CD4-positive, alpha-beta T cell treated with Interleukin-15 for 1 hour (primary cell): ENCODE data around the gene USP1.
A peak's percentile ranks its signal among the peaks of the same experiment; 100 is the strongest.

Source experiments
- DNase-seq: peaks from one replicate; pipeline ENCODE4 v3.0.0-alpha.2; 2020

The USP1 gene

DNA sequence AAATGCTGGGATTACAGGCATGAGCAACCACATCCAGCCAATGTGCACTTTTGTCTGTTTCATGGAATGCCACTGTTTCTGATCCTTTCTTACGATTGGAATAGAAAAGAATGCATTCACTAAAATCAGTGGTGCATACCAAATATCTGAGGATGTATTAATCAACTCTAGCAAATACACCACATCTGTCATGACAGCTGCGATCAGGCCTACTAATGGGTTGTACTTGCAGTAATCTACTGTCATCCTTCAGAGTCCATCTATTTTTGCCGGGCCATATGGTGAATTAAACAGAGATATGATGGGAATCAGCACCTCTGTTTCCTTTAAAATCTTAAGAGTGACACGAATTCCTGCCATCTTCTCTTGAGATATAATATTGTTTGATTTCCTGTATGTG, 8.5 kb upstream of the USP1 start:
- no peak for DNase-seq

DNA sequence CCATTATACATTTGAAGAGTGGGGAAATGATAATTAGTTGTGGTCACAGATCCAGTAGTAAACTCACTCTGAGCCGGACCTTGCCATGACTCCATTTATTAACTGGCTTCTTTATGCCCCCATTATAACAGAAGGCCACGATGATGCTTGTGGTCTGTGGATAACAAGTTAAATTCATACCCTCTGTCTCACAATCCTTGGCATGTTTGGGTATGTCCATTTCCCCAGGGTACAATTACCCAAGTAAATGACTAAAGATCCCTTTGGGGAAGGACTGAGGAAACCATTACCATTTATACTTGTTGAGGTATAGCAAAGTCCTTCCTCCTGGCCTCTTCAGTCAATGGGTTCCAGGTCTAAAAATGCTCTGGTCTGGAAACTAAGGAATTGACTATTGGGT, 7.3 kb upstream of the USP1 start:
- no peak for DNase-seq

DNA sequence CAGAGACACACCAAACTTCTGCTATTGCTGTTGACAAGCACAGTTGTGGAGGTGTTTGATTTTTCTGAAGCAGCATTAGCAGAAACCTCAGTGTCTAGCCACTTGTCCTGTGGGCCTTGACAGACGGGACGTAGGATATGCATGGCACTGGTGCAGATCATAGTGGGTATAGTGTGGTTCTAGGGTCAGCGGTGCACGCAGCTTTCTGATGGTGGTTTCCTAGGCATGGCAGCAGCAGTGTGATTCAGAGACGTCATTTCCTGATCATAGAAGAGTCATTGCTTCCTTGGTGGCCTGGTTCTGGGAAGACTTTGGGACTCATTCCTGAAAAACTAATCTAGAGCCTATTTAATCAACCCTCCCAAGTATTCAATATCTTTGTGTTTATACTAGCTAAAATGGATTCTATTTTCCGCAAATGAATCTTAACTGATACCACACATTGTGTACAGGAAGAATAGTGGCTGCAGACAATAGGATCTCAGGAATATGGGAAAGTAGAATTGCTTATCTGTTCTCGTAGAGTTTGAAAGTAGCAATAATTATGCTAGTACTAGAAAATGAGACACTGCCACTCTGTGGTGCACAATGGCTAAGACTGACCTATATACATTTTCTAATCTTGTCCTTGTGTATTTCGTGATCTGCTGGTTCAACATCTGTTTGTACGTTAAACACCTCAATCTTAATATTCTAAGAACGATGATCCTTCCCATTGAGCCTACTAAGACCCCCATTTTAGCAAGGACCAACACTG, 2.8 kb upstream of the USP1 start:
- DNase-seq, result no peak

DNA sequence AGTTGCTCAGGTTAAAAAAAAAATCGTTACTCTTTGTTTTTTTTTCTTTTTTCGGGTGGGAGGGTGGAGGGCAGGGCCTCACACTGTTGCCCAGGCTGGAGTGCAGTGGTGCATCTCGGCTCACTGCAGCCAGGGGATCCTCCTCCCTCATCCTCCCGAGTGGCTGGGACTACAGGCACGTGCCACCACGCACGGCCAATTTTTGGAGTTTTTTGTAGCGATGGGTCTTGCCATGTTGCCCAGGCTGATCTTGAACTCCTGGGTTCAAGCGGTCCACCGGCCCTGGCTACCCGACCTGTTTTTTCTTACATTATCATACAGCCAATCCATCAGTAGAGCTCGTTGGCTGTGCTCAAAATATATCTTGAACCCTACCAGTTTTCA, 2.2 kb upstream of the USP1 start:
- no peak for DNase-seq

GRCh38 chr1:62435231-62436038, 1.4 kb upstream of the USP1 start:
- DNase-seq, result no peak

- DNase-seq, result no peak
These were observed 797 bp upstream of the USP1 start for GRCh38 chr1:62436039-62436465.

GRCh38 chr1:62437273-62437940, 558 bp downstream of the USP1 start:
- DNase-seq, result peak; percentile 28

DNA sequence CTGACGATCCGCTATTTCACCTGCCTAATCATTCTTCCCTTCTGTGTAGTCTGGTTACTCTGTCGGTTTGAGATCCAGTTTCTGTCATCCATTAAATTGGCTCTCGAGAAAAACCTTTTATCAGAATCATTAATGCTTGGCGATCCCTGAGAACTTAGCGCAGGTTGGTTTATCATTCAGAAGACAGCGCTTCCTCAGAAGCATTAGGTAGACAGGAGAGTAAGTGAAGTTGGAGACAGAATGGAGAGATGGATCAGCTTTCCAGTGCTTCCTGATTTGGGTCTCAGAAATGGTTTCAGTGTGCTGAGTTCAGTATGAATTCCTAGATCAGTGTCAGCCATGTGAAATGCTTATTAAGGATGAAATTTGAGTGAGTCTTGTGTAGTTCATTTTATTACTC, 1.3 kb downstream of the USP1 start:
- DNase-seq, result no peak

DNA sequence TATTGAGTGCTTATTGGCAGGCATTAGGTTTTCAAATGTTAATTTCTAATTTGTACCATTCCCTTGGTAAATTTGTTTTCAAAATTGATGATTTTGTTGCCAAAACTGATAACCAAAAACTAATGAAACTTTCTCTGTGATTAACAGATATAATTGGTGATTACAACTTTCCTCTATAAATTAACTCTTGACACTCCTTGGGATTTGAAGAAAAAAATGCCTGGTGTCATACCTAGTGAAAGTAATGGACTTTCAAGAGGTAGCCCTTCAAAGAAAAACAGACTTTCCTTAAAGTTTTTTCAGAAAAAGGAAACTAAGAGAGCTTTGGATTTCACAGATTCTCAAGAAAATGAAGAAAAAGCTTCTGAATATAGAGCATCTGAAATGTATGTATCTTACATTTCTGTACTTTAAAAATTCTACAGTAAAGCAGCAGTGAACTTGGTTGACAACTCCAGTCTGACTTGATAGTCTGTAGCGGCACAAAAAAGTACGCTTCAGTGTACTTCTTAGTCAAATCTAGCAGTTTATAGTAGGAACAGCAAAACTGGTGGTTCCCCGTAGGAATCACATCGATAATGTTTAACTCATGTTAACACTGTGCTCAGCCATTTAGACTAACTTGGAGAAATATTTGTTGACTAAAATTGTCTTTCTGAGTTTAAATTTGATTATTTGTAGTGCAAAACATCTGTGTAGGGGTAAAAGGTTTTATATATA, 3.0 kb downstream of the USP1 start:
- DNase-seq, result no peak

GRCh38 chr1:62444701-62445100, 7.9 kb downstream of the USP1 start:
- no peak for DNase-seq

DNA sequence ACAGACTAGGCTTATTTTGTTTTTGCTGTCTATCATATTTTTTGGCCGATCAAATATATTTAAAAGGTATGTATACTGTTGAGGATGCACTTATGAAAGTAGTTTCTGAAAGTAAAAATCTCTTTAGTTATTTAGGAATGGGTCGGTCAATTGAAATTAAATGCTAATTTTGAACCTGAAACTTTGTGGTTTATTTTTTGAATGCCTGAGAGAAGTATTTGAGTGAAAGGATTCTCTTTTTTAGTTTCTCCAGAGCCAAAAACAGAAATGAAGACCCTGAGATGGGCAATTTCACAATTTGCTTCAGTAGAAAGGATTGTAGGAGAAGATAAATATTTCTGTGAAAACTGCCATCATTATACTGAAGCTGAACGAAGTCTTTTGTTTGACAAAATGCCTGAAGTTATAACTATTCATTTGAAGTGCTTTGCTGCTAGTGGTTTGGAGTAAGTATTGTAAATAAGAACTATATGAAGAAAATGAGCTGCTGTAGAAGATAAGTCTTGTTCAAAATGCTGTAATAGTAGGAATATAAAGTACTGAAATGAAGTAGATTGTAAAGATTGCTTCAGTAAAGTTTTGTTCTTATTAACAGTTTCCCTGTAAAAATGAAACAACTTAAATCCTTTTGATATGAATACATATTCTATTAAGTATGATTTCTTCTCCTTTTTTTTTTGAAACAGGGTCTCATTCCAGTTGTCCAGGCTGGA, 11.5 kb downstream of the USP1 start:
- no peak for DNase-seq

DNA sequence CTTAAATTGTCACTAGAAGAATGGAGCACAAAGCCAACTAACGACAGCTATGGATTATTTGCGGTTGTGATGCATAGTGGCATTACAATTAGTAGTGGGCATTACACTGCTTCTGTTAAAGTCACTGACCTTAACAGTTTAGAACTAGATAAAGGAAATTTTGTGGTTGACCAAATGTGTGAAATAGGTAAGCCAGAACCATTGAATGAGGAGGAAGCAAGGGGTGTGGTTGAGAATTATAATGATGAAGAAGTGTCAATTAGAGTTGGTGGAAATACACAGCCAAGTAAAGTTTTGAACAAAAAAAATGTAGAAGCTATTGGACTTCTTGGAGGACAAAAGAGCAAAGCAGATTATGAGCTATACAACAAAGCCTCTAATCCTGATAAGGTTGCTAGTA, 13.5 kb downstream of the USP1 start:
- DNase-seq, result no peak

DNA sequence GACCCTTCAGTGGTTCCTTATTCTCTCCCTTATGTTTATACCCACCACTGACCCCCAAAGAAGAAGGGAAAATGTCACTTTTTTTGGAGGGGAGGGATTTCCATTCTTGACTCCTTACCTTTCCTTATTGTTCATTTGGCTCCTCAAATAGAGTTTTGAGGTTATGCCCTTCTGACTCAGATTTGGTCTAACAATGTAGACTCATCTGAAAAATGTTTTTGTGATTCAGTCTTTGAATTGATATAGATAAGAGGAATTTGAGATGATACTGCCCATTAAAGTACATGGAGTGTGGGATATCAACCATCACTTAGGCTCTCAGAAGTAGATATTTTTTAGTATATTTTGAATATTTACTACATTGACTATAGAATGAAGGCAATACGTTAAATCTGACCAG, 16.1 kb downstream of the USP1 start:
- no peak for DNase-seq

DNA sequence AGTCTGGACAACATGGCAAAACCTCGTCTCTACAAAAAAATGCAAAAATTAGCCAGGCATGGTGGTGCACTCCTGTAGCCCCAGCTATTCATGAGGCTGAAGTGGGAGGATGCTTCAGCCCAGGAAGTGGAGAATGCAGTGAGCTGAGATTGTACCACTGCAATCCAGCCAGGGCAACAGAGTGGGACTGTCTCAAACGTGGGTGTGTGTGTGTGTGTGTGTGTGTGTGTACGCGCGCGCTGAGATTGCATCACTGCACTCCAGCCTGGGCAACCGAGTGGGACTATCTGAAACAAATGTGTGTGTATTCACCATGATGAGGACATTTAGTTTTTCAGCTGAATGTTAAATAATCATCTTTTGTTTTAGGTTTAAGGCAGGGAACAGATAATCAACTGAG, 21.1 kb downstream of the USP1 start:
- DNase-seq, result no peak

- DNase-seq, result no peak
These were observed 25.5 kb downstream of the USP1 start for GRCh38 chr1:62462370-62462769.

GRCh38 chr1:62467092-62467491, 30.2 kb downstream of the USP1 start:
- DNase-seq, result no peak

- no peak for DNase-seq
These were observed 39.8 kb downstream of the USP1 start for GRCh38 chr1:62476525-62477219.

DNA sequence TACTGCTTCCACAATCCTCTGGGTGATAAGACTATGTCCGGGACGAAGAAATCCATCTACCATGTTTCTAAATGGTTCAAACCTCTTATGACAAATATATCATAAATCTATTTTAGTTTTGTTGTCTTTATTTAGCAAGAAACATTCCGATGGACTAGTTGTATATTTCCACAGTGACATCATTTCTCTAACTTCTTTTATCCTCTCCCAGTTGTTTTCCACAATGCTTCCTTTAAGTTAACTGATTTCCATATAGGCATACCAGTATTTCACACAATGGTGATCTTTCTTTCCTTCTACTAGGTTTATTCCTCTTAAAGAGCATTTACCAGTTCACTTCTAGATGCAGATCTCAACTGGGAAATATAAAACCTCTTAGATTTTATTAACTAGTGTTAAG, 44.8 kb downstream of the USP1 start:
- no peak for DNase-seq

- no peak for DNase-seq
These were observed 48.1 kb downstream of the USP1 start for GRCh38 chr1:62484824-62485468.

DNA sequence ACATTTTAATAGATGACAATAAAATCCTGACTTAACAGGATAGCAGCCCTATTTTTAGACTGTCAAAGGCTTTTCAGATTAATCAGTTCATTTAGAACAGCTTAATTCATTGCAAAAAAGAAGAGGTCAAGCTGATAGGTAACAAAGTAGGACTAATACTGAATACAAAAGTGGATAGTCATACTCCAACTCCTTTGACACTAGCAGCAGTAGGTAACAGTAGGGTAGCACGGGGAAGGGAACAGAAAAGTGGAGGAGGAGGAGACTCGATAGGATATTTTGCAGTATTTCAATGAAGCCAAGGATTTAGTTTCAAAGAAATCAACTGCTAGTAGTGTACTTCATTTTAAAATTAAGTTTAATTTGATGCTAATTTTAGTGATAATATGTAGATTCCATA, 51.1 kb downstream of the USP1 start:
- no peak for DNase-seq

- DNase-seq, result no peak
These were observed 55.7 kb downstream of the USP1 start for GRCh38 chr1:62492521-62492920.
